ENCODE data around the gene IGFALS.

DNA sequence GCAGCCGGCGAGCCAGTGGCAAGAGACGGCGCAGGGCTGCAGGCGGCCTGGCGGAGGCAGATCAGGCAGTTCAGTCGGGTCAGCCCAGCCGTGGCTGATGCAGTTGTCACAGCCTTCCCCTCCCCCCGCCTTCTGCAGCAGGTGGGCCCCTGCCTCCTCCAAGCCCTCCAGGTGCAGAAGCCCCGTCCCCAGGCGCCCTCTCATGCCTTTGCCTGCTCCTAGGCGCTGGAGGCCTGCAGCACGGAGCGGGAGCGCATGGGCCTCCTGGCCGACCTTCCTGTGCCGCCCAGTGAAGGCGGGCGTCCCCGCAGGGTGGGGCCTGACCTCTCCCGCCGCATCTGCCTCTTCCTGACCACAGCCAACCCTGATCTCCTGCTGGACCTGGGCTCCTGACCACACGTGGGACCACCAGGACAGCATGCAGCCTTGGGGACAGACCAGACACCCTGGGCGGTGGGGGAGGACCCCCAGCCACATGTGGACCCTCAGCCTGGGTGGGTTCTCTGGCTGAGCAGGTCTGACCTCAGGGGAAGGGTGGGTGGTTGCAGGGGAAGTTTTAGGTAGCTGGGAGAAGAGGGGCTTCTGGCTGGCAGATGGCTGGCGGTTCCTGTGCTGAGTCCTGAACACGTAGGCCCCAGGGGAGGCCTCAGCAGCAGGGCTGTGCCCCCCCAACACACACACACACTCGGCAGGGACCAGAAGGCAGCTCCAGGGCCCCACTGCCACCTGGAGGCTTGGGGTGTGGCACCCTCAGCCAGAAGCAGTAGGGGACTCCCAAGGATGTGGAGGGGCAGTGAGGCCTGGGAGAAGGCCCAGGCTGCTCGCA, 17.4 kb downstream of the IGFALS start:
- TF ChIP-seq, protein P1, sequence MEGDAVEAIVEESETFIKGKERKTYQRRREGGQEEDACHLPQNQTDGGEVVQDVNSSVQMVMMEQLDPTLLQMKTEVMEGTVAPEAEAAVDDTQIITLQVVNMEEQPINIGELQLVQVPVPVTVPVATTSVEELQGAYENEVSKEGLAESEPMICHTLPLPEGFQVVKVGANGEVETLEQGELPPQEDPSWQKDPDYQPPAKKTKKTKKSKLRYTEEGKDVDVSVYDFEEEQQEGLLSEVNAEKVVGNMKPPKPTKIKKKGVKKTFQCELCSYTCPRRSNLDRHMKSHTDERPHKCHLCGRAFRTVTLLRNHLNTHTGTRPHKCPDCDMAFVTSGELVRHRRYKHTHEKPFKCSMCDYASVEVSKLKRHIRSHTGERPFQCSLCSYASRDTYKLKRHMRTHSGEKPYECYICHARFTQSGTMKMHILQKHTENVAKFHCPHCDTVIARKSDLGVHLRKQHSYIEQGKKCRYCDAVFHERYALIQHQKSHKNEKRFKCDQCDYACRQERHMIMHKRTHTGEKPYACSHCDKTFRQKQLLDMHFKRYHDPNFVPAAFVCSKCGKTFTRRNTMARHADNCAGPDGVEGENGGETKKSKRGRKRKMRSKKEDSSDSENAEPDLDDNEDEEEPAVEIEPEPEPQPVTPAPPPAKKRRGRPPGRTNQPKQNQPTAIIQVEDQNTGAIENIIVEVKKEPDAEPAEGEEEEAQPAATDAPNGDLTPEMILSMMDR (IDR thresholded peaks at IDR 0.05; ENCODE audit: extremely low read depth in 1 of 2, insufficient read depth in 1 of 2, low read depth in 1 of 2, low read length in 2 of 2) = no peak
- no peak for TF ChIP-seq JUN (IDR thresholded peaks at IDR 0.05; ENCODE audit: borderline replicate concordance, insufficient read depth, insufficient read length, low read depth)

Measured in endothelial cell of umbilical vein (primary cell).